PC-9 (cell line): ENCODE measurements around the gene CASR.

Experiments
- EZH2 ChIP-seq: fragments of 200-600 bp; sonication (generic); IDR thresholded peaks from 2 replicates; pipeline ENCODE4 v1.8.0; 2017; ENCODE audit warnings: antibody characterized with exemption, low read depth
- TF ChIP-seq, protein P1 (sequence below): fragments of 200-600 bp; sonication (generic); conservative IDR thresholded peaks from 2 replicates; pipeline ENCODE4 v1.6.1; 2017; ENCODE audit warnings: mixed run types, antibody characterized with exemption, mild to moderate bottlenecking, moderate library complexity

DNA sequence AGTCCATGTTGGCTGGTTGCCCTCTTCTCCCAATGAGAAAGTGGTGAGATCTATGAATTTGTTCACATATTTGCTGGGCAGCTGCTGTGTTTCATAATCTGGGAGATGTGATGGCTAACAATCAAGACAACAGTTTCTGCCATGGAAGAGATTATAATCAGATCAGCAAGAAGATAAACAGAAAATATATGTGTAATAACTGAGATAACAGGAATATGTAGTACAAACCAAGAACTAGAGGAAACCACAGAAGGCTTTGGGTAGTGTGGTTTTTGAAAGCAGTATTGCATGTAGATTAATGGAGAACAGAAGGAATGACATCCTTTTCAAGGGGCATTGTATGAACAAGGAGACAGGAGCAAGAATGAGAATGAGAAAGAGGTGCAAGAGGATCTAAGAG lies 129.4 kb downstream of the CASR start:
- TF ChIP-seq, protein P1, sequence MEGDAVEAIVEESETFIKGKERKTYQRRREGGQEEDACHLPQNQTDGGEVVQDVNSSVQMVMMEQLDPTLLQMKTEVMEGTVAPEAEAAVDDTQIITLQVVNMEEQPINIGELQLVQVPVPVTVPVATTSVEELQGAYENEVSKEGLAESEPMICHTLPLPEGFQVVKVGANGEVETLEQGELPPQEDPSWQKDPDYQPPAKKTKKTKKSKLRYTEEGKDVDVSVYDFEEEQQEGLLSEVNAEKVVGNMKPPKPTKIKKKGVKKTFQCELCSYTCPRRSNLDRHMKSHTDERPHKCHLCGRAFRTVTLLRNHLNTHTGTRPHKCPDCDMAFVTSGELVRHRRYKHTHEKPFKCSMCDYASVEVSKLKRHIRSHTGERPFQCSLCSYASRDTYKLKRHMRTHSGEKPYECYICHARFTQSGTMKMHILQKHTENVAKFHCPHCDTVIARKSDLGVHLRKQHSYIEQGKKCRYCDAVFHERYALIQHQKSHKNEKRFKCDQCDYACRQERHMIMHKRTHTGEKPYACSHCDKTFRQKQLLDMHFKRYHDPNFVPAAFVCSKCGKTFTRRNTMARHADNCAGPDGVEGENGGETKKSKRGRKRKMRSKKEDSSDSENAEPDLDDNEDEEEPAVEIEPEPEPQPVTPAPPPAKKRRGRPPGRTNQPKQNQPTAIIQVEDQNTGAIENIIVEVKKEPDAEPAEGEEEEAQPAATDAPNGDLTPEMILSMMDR: no peak
- TF ChIP-seq EZH2: no peak
